Measurements from ENCODE around the gene RAD18.

DNA sequence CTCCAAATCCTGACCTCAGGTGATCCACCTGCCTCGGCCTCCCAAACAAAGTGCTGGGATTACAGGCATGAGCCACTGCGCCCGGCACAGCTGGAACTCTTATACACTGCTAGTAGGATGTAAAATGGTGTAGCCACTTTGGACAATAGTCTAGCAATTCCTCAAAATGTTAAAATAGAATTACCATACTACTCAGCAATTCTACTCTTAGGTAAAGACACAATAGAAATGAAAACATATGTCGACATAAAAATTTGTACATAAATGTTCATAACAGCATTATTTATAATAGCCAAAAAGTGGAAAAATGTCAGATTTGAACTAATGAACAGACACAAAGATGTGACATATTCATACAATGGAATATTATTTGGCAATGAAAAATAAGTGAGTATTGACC is 33.4 kb downstream of the RAD18 start:
- TF ChIP-seq RCOR1 (IDR thresholded peaks at IDR 0.05; ENCODE audit: low read length) (no peak), CTCF (IDR thresholded peaks at IDR 0.05) (no peak), SMC3 (IDR thresholded peaks at IDR 0.05; ENCODE audit: low read depth, low read length) (no peak), CHD2 (IDR thresholded peaks at IDR 0.05; ENCODE audit: low read length, partially characterized antibody) (no peak), RAD21 (IDR thresholded peaks at IDR 0.05; ENCODE audit: low read length) (no peak), POLR2AphosphoS5 (IDR thresholded peaks at IDR 0.05; ENCODE audit: low read depth, low read length) (no peak), RFX5 (IDR thresholded peaks at IDR 0.05; ENCODE audit: low read length) (no peak), GATA2 (CRISPR knock-in tag; IDR thresholded peaks at IDR 0.05) (no peak), EP300 (IDR thresholded peaks at IDR 0.05; ENCODE audit: borderline replicate concordance in 1 of 2, low read depth in 1 of 2, low read length in 1 of 2) (no peak), NRF1 (IDR thresholded peaks at IDR 0.05; ENCODE audit: low read depth, low read length) (no peak), EZH2phosphoT487 (IDR thresholded peaks at IDR 0.05; ENCODE audit: borderline replicate concordance, low read depth) (no peak), MAX (IDR thresholded peaks at IDR 0.05; ENCODE audit: low read depth) (no peak)
- TF ChIP-seq, protein P1, sequence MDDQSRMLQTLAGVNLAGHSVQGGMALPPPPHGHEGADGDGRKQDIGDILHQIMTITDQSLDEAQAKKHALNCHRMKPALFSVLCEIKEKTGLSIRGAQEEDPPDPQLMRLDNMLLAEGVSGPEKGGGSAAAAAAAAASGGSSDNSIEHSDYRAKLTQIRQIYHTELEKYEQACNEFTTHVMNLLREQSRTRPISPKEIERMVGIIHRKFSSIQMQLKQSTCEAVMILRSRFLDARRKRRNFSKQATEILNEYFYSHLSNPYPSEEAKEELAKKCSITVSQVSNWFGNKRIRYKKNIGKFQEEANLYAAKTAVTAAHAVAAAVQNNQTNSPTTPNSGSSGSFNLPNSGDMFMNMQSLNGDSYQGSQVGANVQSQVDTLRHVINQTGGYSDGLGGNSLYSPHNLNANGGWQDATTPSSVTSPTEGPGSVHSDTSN (IDR thresholded peaks at IDR 0.05), result no peak

Data from SK-N-SH (cell line).